ENCODE results near the gene NAXD. TPM values are rescaled to one million over a fixed set of nuclear protein-coding genes. Genes with fewer than 3 reads are reported as not detected.
"Not testable (repeated sequence)": the region's sequence is repeated elsewhere in the genome, so short reads cannot be mapped to it uniquely, and the experiment has no call there.

NAXD gene
- total RNA-seq, 1 donor from 2014 or later: 25.6 TPM

- Histone ChIP-seq H3K4me3 (ENCODE audit: low read depth, low read length) (no peak overlapping the region), H3K27me3 (ENCODE audit: control insufficient read depth, insufficient read depth, low read length) (no peaks in the 10 kb centered on the region), H3K36me3 (ENCODE audit: control insufficient read depth, insufficient read depth, low read length) (no peaks in the 10 kb centered on the region)
- no peak for DNase-seq (ENCODE audit: low read depth)
- TF ChIP-seq, protein P1, sequence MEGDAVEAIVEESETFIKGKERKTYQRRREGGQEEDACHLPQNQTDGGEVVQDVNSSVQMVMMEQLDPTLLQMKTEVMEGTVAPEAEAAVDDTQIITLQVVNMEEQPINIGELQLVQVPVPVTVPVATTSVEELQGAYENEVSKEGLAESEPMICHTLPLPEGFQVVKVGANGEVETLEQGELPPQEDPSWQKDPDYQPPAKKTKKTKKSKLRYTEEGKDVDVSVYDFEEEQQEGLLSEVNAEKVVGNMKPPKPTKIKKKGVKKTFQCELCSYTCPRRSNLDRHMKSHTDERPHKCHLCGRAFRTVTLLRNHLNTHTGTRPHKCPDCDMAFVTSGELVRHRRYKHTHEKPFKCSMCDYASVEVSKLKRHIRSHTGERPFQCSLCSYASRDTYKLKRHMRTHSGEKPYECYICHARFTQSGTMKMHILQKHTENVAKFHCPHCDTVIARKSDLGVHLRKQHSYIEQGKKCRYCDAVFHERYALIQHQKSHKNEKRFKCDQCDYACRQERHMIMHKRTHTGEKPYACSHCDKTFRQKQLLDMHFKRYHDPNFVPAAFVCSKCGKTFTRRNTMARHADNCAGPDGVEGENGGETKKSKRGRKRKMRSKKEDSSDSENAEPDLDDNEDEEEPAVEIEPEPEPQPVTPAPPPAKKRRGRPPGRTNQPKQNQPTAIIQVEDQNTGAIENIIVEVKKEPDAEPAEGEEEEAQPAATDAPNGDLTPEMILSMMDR (IDR thresholded peaks at IDR 0.05; ENCODE audit: insufficient read depth, low read length, poor library complexity, severe bottlenecking): no peak
These were observed 15.0 kb upstream of the NAXD start for GRCh38 chr13:110600261-110600819.

DNA sequence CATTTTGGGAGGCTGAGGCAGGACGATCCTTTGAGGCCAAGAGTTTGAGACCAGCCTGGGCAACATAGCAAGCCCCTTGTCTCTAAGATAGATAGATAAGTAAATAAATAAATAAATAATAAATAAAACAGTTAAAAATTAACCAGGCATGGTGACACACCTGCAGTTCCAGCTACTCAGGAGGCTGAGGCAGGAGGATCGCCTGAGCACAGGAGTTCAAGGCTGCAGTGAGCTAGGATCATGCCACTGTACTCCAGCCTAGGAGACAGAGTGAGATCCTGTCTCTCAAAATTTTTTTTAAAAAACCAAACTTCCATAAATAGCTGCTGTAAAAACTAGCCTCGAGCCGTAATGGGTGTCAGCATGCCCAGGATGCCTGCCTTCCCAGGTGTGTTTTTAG, 14.4 kb upstream of the NAXD start:
- Histone ChIP-seq H3K4me3 (ENCODE audit: low read depth, low read length) (no peak overlapping the region), H3K27me3 (ENCODE audit: control insufficient read depth, insufficient read depth, low read length) (no peaks in the 10 kb centered on the region), H3K36me3 (ENCODE audit: control insufficient read depth, insufficient read depth, low read length) (no peaks in the 10 kb centered on the region)
- DNase-seq (ENCODE audit: low read depth): no peak
- TF ChIP-seq, protein P1 (IDR thresholded peaks at IDR 0.05; ENCODE audit: insufficient read depth, low read length, poor library complexity, severe bottlenecking): no peak

GRCh38 chr13:110605132-110605531, 10.2 kb upstream of the NAXD start:
- DNase-seq (ENCODE audit: low read depth): no peak
- Histone ChIP-seq H3K27me3 (ENCODE audit: control insufficient read depth, insufficient read depth, low read length) (no peaks in the 10 kb centered on the region), H3K36me3 (ENCODE audit: control insufficient read depth, insufficient read depth, low read length) (no peaks in the 10 kb centered on the region), H3K4me3 (ENCODE audit: low read depth, low read length) (no peak overlapping the region)
- TF ChIP-seq, protein P1 (IDR thresholded peaks at IDR 0.05; ENCODE audit: insufficient read depth, low read length, poor library complexity, severe bottlenecking): no peak

DNA sequence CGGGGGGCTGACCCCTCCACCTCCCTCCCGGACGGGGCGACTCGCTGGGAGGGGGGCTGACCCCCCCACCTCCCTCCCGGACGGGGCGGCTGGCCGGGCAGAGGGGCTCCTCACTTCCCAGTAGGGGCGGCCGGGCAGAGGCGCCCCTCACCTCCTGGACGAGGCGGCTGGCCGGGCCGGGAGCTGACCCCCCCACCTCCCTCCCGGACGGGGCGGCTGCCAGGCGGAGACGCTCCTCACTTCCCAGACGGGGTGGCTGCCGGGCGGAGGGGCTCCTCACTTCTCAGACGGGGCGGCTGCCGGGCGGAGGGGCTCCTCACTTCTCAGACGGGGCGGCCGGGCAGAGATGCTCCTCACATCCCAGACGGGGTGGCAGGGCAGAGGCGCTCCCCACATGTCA, 9.1 kb upstream of the NAXD start:
- H3K27me3 ChIP-seq (ENCODE audit: control insufficient read depth, insufficient read depth, low read length); H3K36me3 ChIP-seq (ENCODE audit: control insufficient read depth, insufficient read depth, low read length); H3K4me3 ChIP-seq (ENCODE audit: low read depth, low read length); DNase-seq (ENCODE audit: low read depth): not testable (repeated sequence)

GRCh38 chr13:110607675-110608224, 7.6 kb upstream of the NAXD start:
- no peak overlapping the region for H3K4me3 ChIP-seq (ENCODE audit: low read depth, low read length)
- TF ChIP-seq, protein P1 (IDR thresholded peaks at IDR 0.05; ENCODE audit: insufficient read depth, low read length, poor library complexity, severe bottlenecking): no peak
- H3K36me3 ChIP-seq (ENCODE audit: control insufficient read depth, insufficient read depth, low read length): no peaks in the 10 kb centered on the region
- H3K27me3 ChIP-seq (ENCODE audit: control insufficient read depth, insufficient read depth, low read length): no peaks in the 10 kb centered on the region
- no peak for DNase-seq (ENCODE audit: low read depth)

- TF ChIP-seq, protein P1 (IDR thresholded peaks at IDR 0.05; ENCODE audit: insufficient read depth, low read length, poor library complexity, severe bottlenecking): no peak
These were observed 4.3 kb upstream of the NAXD start for GRCh38 chr13:110610955-110611595.

More at GRCh38 chr13:110610955-110611595, 4.3 kb upstream of the NAXD start:
- Histone ChIP-seq H3K4me3 (ENCODE audit: low read depth, low read length) (no peak overlapping the region), H3K36me3 (ENCODE audit: control insufficient read depth, insufficient read depth, low read length) (no peaks in the 10 kb centered on the region), H3K27me3 (ENCODE audit: control insufficient read depth, insufficient read depth, low read length) (no peaks in the 10 kb centered on the region)
- DNase-seq (ENCODE audit: low read depth): no peak

Measured in kidney epithelial cell (primary cell).